Upper lobe of left lung (tissue), 6 donors: ENCODE measurements around the gene ACYP1. TPM values are rescaled to one million over a fixed set of nuclear protein-coding genes. Genes with fewer than 3 reads are reported as not detected.
A peak's percentile ranks its signal among the peaks of the same experiment; 100 is the strongest.

Experiments used
- ATAC-seq, 2 donors: fragments of 200-7000 bp; cut with Tn5 transposase; one replicate each; pipeline ENCODE4 v1.9.1; 2022; ENCODE audit warnings: mild to moderate bottlenecking in 2 of 2, moderate library complexity in 2 of 2; ENCODE audit not compliant: low FRiP score in 2 of 2
- DNase-seq, 2 donors: peaks; one replicate each; pipeline ENCODE4 v3.0.0-alpha.2; 2019 to 2020
- H3K27ac ChIP-seq, 4 donors: fragments of 200-600 bp; sonication (generic); one replicate each; pipeline ENCODE4 v1.5.1; 2016 to 2019
- H3K27me3 ChIP-seq, 4 donors: fragments of 200-600 bp; sonication (generic); one replicate each; pipeline ENCODE4 v1.5.1; 2017 to 2019
- H3K36me3 ChIP-seq, 4 donors: fragments of 200-600 bp; sonication (generic); one replicate each; pipeline ENCODE4 v1.5.1; 2016 to 2019
- H3K4me1 ChIP-seq, 4 donors: fragments of 200-600 bp; sonication (generic); one replicate each; pipeline ENCODE4 v1.5.1; 2018 to 2019
- H3K4me3 ChIP-seq, 4 donors: fragments of 200-600 bp; sonication (generic); one replicate each; pipeline ENCODE4 v1.5.1; 2017 to 2019; ENCODE audit warnings: mild to moderate bottlenecking in 2 of 4, moderate library complexity in 1 of 4
- H3K9me3 ChIP-seq, 4 donors: fragments of 200-600 bp; sonication (generic); one replicate each; pipeline ENCODE4 v1.5.1; 2018 to 2019
- EP300 ChIP-seq, 4 donors: sonication (generic); formaldehyde crosslinking; IDR thresholded peaks; one replicate each; pipeline ENCODE4 v1.5.1; 2017; ENCODE audit warnings: antibody characterized with exemption in 4 of 4, control low read depth in 2 of 4
- POLR2A ChIP-seq, 4 donors: fragments of 450-650 bp; IDR thresholded peaks; one replicate each; pipeline ENCODE4 v1.5.1; 2016 to 2017; ENCODE audit warnings: antibody characterized with exemption in 4 of 4, mild to moderate bottlenecking in 2 of 4
- POLR2AphosphoS5 ChIP-seq, 2 donors: sonication (generic); formaldehyde crosslinking; IDR thresholded peaks; one replicate each; pipeline ENCODE4 v1.5.1; 2017; ENCODE audit warnings: antibody characterized with exemption in 2 of 2
- WGBS, 2 donors: methylation state at CpG; one replicate each; pipeline ENCODE4 v1.1.5; 2017 to 2018; 5-methylcytosine and 5-hydroxymethylcytosine counted together
- total RNA-seq, 6 donors: library from RNA; depleted of rRNA in 4 of 6; stranded (reverse); fragments of >200 nt in 4 of 6; gene quantifications; one replicate each; pipeline versions ENCODE4 v1.1.0 to v1.2.1, GENCODE V29; 2016 to 2021
- TF ChIP-seq, protein P1 (sequence below), 6 experiments: fragments of 450-650 bp in 4 of 6; fragments of 200-600 bp in 2 of 6; sonication (generic) in 2 of 6; IDR thresholded peaks; one replicate each; pipeline ENCODE4 v1.5.1; 2016 to 2019; ENCODE audit warnings: antibody characterized with exemption in 6 of 6
- donor health status: DM: no; HTN: no; CAD: no; lungs with moderate emphysema.
- donor health status: DM: no; HTN: yes; CAD: no; lungs with severe emphysema.

Gene ACYP1
- total RNA-seq, 6 donors from 2014 or later, result 7.9 to 46.1 (median 13.7) TPM

DNA sequence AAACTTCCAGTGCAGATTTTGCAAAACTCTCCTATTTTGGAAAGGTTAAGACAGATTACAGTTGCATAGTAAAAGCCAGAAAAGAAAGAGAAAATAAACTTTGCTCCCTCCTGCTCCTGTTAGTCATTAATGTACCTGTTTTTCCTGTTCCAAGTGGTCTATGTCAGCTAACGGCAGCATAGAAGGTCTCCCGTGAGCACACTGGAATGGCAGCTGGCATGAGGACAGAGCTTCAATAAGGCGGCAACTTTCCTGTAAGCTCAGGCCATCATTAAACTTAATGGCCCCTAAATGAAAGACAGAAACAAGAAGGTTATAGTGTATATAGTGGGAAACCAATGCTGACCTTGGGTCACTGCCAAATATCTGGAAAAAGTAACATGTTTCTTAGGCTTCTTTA is 45.1 kb downstream of the ACYP1 start:
- Histone ChIP-seq H3K4me1 (peaks cover 0 to 3% (median 0%) of the 10 kb centered on the region in 4 donors), H3K27ac (no peak overlapping the region), H3K4me3 (no peak overlapping the region), H3K27me3 (no peaks in the 10 kb centered on the region), H3K36me3 (peaks cover 43 to 94% (median 59%) of the 10 kb centered on the region in 4 donors), H3K9me3 (no peaks in the 10 kb centered on the region)
- no peak for DNase-seq
- whole genome bisulfite sequencing, 2 donors, result 90% methylated on average over 3 of the region's 3 CpGs
- ATAC-seq, result no peak
- TF ChIP-seq, protein P1, sequence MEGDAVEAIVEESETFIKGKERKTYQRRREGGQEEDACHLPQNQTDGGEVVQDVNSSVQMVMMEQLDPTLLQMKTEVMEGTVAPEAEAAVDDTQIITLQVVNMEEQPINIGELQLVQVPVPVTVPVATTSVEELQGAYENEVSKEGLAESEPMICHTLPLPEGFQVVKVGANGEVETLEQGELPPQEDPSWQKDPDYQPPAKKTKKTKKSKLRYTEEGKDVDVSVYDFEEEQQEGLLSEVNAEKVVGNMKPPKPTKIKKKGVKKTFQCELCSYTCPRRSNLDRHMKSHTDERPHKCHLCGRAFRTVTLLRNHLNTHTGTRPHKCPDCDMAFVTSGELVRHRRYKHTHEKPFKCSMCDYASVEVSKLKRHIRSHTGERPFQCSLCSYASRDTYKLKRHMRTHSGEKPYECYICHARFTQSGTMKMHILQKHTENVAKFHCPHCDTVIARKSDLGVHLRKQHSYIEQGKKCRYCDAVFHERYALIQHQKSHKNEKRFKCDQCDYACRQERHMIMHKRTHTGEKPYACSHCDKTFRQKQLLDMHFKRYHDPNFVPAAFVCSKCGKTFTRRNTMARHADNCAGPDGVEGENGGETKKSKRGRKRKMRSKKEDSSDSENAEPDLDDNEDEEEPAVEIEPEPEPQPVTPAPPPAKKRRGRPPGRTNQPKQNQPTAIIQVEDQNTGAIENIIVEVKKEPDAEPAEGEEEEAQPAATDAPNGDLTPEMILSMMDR (IDR thresholded peaks at IDR 0.05), result no peak
- no peak for TF ChIP-seq EP300 (IDR thresholded peaks at IDR 0.05)

DNA sequence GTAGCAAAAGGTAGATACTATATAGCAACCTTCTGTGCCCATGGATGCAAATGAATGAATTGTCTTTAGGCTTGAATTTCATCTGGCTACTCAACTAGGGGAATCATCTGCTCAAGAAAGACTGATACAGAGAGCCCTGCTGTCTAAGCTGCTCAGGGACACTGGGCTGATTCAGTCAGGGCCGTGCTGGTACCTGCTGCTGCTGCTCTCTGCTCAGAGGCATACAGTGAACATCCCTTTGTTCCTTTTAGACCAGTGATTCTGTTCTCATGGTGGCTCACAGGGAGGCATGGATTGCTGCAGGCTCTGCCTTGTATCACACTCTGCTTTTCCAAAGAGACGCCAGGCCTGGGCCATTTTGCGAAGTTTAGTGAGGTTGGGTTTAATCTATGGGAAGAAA is 47.0 kb downstream of the ACYP1 start:
- 93 to 95% methylated on average over 3 of the region's 3 CpGs for WGBS, 2 donors
- H3K4me3 ChIP-seq, result no peak overlapping the region
- no peaks in the 10 kb centered on the region for H3K9me3 ChIP-seq
- H3K27me3 ChIP-seq, result no peaks in the 10 kb centered on the region
- DNase-seq (no peak), ATAC-seq (no peak)
- H3K4me1 ChIP-seq, result no peaks in the 10 kb centered on the region
- TF ChIP-seq POLR2A (IDR thresholded peaks at IDR 0.05) (no peak), EP300 (IDR thresholded peaks at IDR 0.05) (no peak), POLR2AphosphoS5 (IDR thresholded peaks at IDR 0.05) (no peak)
- TF ChIP-seq, protein P1 (IDR thresholded peaks at IDR 0.05), result no peak
- no peak overlapping the region for H3K27ac ChIP-seq
- peaks cover 43 to 94% (median 58%) of the 10 kb centered on the region in 4 donors for H3K36me3 ChIP-seq

GRCh38 chr14:75015496-75015895 is 48.3 kb downstream of the ACYP1 start:
- no peak overlapping the region for H3K4me3 ChIP-seq
- H3K9me3 ChIP-seq, result no peaks in the 10 kb centered on the region
- ATAC-seq, result no peak
- peaks cover 0 to 3% (median 0%) of the 10 kb centered on the region in 4 donors for H3K4me1 ChIP-seq
- H3K27me3 ChIP-seq, result no peaks in the 10 kb centered on the region
- DNase-seq, result peak in 1 of 2 donors; percentile 29
- no peak overlapping the region for H3K27ac ChIP-seq
- 90 to 99% methylated on average over 5 of the region's 5 CpGs for WGBS, 2 donors
- TF ChIP-seq, protein P1 (IDR thresholded peaks at IDR 0.05), result no peak
- no peak for TF ChIP-seq POLR2A (IDR thresholded peaks at IDR 0.05)
- no peak for TF ChIP-seq POLR2AphosphoS5 (IDR thresholded peaks at IDR 0.05)
- TF ChIP-seq EP300 (IDR thresholded peaks at IDR 0.05), result no peak
- peaks cover 37 to 88% (median 55%) of the 10 kb centered on the region in 4 donors for H3K36me3 ChIP-seq

DNA sequence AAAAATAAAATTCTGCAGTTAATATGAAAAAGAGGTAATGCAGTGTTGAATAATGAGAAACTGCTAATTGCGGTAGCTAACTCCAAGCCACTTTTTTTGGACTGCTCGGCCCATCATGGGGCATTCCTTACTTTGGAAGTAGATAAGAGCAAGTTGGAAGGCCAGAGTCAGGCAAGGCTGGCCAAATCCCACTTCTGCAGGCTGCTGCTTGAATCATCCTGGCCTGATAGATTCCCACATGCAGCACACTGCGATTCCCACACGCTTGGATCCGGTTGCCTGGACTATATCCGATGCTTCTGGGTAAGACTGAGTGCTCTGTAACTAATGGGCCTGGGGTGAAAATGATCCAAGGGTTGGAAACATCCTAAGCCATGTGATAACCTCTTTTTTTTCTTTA is 50.5 kb downstream of the ACYP1 start:
- no peaks in the 10 kb centered on the region for H3K27me3 ChIP-seq
- WGBS, 2 donors, result 89 to 96% methylated on average over 6 of the region's 6 CpGs
- H3K9me3 ChIP-seq, result no peaks in the 10 kb centered on the region
- TF ChIP-seq POLR2AphosphoS5 (IDR thresholded peaks at IDR 0.05), result no peak
- no peak for TF ChIP-seq EP300 (IDR thresholded peaks at IDR 0.05)
- TF ChIP-seq POLR2A (IDR thresholded peaks at IDR 0.05), result no peak
- TF ChIP-seq, protein P1 (IDR thresholded peaks at IDR 0.05), result no peak
- DNase-seq, result no peak
- H3K36me3 ChIP-seq, result peaks cover 36 to 88% (median 60%) of the 10 kb centered on the region in 4 donors
- H3K4me3 ChIP-seq, result no peak overlapping the region
- ATAC-seq, result peak in 1 of 2 donors; percentile 57
- no peak overlapping the region for H3K27ac ChIP-seq
- peaks cover 0 to 3% (median 0%) of the 10 kb centered on the region in 4 donors for H3K4me1 ChIP-seq

GRCh38 chr14:75011356-75011994 is 52.3 kb downstream of the ACYP1 start:
- 74 to 87% methylated on average over 4 of the region's 4 CpGs for WGBS, 2 donors
- Histone ChIP-seq H3K27ac (peak overlapping the region in 3 of 4 donors; percentile 9 to 58 (median 28)), H3K4me3 (no peak overlapping the region), H3K36me3 (peaks cover 32 to 88% (median 64%) of the 10 kb centered on the region in 4 donors), H3K9me3 (no peaks in the 10 kb centered on the region), H3K27me3 (no peaks in the 10 kb centered on the region), H3K4me1 (peaks cover 0 to 3% (median 0%) of the 10 kb centered on the region in 4 donors)
- DNase-seq (no peak), ATAC-seq (peak in 1 of 2 donors; percentile 80)
- TF ChIP-seq POLR2A (IDR thresholded peaks at IDR 0.05), result no peak
- no peak for TF ChIP-seq POLR2AphosphoS5 (IDR thresholded peaks at IDR 0.05)
